BJ (cell line): ENCODE measurements around the gene LRP1B. TPM values are rescaled to one million over a fixed set of nuclear protein-coding genes. Genes with fewer than 3 reads are reported as not detected.
"Not testable (repeated sequence)": the region's sequence is repeated elsewhere in the genome, so short reads cannot be mapped to it uniquely, and the experiment has no call there.

Source experiments
- CTCF ChIA-PET: fragments of 350-600 bp; formaldehyde crosslinking; extraction: SDS; loops from one replicate; lab custom pipeline; 2021; ENCODE audit warnings: antibody characterized with exemption, inconsistent platforms; lab: Yijun Ruan, JAX
- POLR2A ChIA-PET: fragments of 300-600 bp; sonication (Branson Sonifier 250); formaldehyde crosslinking; extraction: SDS; loops from one replicate; lab custom pipeline; 2021; ENCODE audit warnings: antibody characterized with exemption; lab: Charles Lee
- DNase-seq: peaks from one replicate; pipeline ENCODE4 v3.0.0-alpha.2; 2011; ENCODE audit warnings: low read depth
- H3K27me3 ChIP-seq: 2 replicates; pipeline ENCODE4 v1.6.0; 2011; ENCODE audit warnings: low read length; ENCODE audit not compliant: control insufficient read depth, insufficient read depth
- H3K36me3 ChIP-seq: 2 replicates; pipeline ENCODE4 v1.5.1; 2011; ENCODE audit warnings: low read length; ENCODE audit not compliant: control insufficient read depth, insufficient read depth
- H3K4me3 ChIP-seq: 2 replicates; pipeline ENCODE4 v1.5.1; 2011; ENCODE audit warnings: low read depth, mild to moderate bottlenecking, control low read depth, low read length
- polyA plus RNA-seq: library from polyadenylated mRNA; depleted of rRNA; stranded (reverse); fragments of >200 nt; gene quantifications from 2 replicates; pipeline ENCODE4 v1.2.3, GENCODE V29; 2011
- TF ChIP-seq, protein P1 (sequence below): IDR thresholded peaks from 2 replicates; pipeline ENCODE4 v1.5.1; 2011; ENCODE audit warnings: low read depth, mild to moderate bottlenecking, control low read depth, inconsistent platforms, low read length, moderate library complexity; ENCODE audit not compliant: insufficient read depth

The LRP1B gene
- polyA plus RNA-seq, 1 experiment: 0.04 TPM

DNA sequence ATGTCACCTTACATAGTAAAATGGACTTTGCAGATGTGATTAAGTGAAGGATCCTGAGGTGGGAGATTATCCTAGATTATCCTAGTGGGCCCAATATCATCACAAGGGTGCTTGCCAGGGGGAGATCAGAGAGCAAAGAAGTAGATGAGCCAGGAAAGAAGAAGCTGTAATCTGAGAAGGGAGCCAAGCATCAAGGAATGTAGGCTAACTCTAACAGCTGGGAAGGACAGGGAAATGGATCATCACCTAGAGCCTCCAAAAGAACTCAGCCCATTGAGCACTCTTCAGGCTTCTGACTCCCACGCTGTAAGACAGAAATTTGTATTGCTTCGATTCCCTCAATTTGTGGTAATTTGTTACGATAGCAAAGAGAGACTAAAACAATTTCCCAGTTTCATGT lies 309.9 kb downstream of the LRP1B start:
- H3K27me3 ChIP-seq: no peaks in the 10 kb centered on the region
- H3K4me3 ChIP-seq: no peak overlapping the region
- CTCF ChIA-PET: no interaction called here

DNA sequence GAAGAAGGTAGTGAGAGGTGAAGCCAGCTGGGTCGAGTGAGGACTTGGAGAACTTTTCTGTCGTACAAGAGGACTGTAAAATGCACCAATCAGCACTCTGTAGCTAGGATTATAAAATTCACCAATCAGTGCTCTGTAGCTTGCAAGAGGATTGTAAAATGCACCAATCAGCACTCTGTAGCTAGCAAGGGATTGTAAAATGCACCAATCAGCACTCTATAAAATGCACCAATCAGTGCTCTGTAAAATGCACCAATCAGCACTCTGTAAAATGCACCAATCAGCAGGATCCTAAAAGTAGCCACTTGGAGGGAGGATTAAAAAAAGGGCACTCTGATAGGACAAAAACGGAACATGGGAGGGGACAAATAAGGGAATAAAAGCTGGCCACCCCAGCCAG lies 315.5 kb downstream of the LRP1B start:
- DNase-seq, CTCF ChIA-PET, H3K36me3 ChIP-seq, H3K4me3 ChIP-seq, H3K27me3 ChIP-seq, POLR2A ChIA-PET: not testable (repeated sequence)

More for the DNA sequence above, 309.9 kb downstream of the LRP1B start:
- no peak for DNase-seq
- TF ChIP-seq, protein P1, sequence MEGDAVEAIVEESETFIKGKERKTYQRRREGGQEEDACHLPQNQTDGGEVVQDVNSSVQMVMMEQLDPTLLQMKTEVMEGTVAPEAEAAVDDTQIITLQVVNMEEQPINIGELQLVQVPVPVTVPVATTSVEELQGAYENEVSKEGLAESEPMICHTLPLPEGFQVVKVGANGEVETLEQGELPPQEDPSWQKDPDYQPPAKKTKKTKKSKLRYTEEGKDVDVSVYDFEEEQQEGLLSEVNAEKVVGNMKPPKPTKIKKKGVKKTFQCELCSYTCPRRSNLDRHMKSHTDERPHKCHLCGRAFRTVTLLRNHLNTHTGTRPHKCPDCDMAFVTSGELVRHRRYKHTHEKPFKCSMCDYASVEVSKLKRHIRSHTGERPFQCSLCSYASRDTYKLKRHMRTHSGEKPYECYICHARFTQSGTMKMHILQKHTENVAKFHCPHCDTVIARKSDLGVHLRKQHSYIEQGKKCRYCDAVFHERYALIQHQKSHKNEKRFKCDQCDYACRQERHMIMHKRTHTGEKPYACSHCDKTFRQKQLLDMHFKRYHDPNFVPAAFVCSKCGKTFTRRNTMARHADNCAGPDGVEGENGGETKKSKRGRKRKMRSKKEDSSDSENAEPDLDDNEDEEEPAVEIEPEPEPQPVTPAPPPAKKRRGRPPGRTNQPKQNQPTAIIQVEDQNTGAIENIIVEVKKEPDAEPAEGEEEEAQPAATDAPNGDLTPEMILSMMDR: no peak
- POLR2A ChIA-PET: no interaction called here
- no peaks in the 10 kb centered on the region for H3K36me3 ChIP-seq

DNA sequence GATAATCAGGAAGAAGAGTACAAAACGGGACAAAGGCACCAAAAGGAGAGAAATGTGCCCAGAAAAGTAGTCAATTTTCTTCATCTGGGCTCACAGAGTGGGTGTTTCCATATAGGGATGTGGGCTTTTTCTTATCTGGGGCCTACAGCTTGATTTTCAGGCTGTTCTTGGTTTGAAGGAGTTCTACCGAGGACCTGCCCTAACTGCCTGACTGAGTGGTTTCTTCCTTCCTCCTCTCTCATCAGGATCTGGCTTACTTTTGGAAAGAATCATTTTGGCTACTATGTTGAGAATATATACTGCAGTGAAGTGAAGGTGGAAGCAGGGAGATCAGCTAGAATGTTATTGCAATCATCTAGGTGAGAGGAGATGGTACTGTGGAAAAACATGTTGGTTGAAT lies 316.7 kb downstream of the LRP1B start:
- Histone ChIP-seq H3K27me3 (no peaks in the 10 kb centered on the region), H3K36me3 (no peaks in the 10 kb centered on the region), H3K4me3 (no peak overlapping the region)
- TF ChIP-seq, protein P1: no peak
- CTCF ChIA-PET: no interaction called here
- POLR2A ChIA-PET: no interaction called here
- no peak for DNase-seq

DNA sequence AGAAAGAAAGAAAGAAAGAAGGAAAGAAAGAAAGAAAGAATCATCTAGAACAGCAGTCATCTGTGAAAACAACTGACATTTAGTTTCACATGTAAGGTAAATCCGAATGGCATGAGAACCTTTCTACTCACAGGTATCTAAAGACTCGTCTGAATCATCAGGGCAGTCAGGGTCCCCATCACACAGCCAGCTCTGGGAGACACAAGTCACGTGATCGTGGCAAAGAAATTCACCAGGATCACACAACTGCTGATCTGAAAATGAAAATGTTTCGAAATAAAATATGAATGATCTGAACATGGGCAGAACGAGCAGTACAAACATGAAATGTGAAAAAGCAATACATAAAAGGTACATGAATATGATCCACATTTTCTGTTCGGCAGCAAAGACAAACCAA lies 320.7 kb downstream of the LRP1B start:
- DNase-seq: no peak
- Histone ChIP-seq H3K4me3 (no peak overlapping the region), H3K27me3 (no peaks in the 10 kb centered on the region), H3K36me3 (no peaks in the 10 kb centered on the region)
- POLR2A ChIA-PET: no interaction called here
- TF ChIP-seq, protein P1: no peak
- CTCF ChIA-PET: no interaction called here

DNA sequence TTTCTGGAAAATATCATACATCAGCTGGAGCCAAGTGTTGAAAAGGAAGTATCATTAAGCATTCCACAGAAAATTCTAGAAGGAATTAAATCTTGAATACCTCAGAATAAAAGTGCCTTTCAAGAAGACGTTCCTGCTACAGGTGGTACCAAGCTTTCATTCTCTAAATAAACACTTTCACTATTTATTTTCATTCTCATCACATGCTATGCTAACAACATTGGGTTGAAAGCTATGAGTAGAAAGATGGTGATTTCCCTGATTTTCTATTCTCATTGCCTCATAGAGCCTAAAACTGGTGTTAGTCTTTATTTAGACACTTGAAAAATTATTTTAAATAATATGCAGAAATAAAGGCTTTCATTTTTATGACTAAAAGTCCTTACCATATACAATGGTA lies 324.7 kb downstream of the LRP1B start:
- no peak for DNase-seq
- Histone ChIP-seq H3K4me3 (no peak overlapping the region), H3K36me3 (no peaks in the 10 kb centered on the region), H3K27me3 (no peaks in the 10 kb centered on the region)
- TF ChIP-seq, protein P1: no peak
- POLR2A ChIA-PET: no interaction called here
- CTCF ChIA-PET: no interaction called here

DNA sequence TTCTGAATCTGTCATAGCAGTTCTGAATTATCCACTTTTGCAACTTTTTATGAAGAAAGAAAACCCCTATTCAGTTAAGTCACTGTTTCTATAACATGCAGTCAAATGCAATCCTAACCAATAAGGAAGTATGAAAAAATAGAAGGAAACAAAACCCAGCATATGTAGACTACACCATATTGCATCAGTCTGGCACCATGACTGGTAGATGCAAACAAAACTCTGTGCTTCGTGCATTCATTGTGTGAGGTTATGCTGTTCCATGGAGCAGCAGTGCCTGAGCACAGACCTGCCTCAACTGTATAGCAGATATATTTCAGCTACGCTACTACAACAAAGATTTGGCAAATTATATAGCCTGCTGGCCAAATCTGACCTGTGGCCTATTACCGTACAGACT lies 325.5 kb downstream of the LRP1B start:
- DNase-seq: no peak
- POLR2A ChIA-PET: no interaction called here
- TF ChIP-seq, protein P1: no peak
- Histone ChIP-seq H3K36me3 (no peaks in the 10 kb centered on the region), H3K4me3 (no peak overlapping the region), H3K27me3 (no peaks in the 10 kb centered on the region)
- CTCF ChIA-PET: no interaction called here
